ENCODE results near the gene CALB2. TPM values are rescaled to one million over a fixed set of nuclear protein-coding genes. Genes with fewer than 3 reads are reported as not detected.

Gene CALB2
- total and polyA plus RNA-seq, 2 experiments from 2014 or later = 2.4 to 4.2 TPM

- TF ChIP-seq REST (IDR thresholded peaks at IDR 0.05; ENCODE audit: unreplicated experiment) (no peak), ZNF114 (CRISPR knock-in tag; IDR thresholded peaks at IDR 0.05) (no peak), NANOG (IDR thresholded peaks at IDR 0.05; ENCODE audit: borderline replicate concordance) (no peak)
Measured at GRCh38 chr16:71315269-71315668, 43.3 kb upstream of the CALB2 start (continued).

- Mint-ChIP-seq H3K4me1 (no peaks in the 10 kb centered on the region), H3K4me3 (no peak overlapping the region), H3K36me3 (ENCODE audit: low read depth) (no peaks in the 10 kb centered on the region), H3K27ac (no peak overlapping the region), H3K9me3 (no peaks in the 10 kb centered on the region), H3K27me3 (ENCODE audit: insufficient read depth, low read depth, poor library complexity) (no peaks in the 10 kb centered on the region)
- H3K4me3 ChIP-seq = no peak overlapping the region
- H2AFZ ChIP-seq = no peak overlapping the region
- no peaks in the 10 kb centered on the region for H4K20me1 ChIP-seq (replicated peaks; ENCODE audit: insufficient read depth)
- H3K9me2 ChIP-seq (ENCODE audit: insufficient read depth) = no peaks in the 10 kb centered on the region
- DNase-seq (ENCODE audit: low spot score) (no peak), ATAC-seq (no peak)
- H3K79me2 ChIP-seq (replicated peaks; ENCODE audit: insufficient read depth) = no peaks in the 10 kb centered on the region
- H3F3A ChIP-seq (replicated peaks; ENCODE audit: low read depth) = no peaks in the 10 kb centered on the region
- H3K27ac ChIP-seq (ENCODE audit: low read depth) = no peak overlapping the region
- H3K4me2 ChIP-seq = no peak overlapping the region
- no peaks in the 10 kb centered on the region for H3K27me3 ChIP-seq (ENCODE audit: insufficient read depth)
- H3K4me1 ChIP-seq (ENCODE audit: insufficient read depth) = no peaks in the 10 kb centered on the region
- H3K36me3 ChIP-seq (ENCODE audit: insufficient read depth) = no peaks in the 10 kb centered on the region
- TF ChIP-seq JUNB (IDR thresholded peaks at IDR 0.05; ENCODE audit: unreplicated experiment) (no peak), REST (IDR thresholded peaks at IDR 0.05; ENCODE audit: unreplicated experiment) (no peak), CREB1 (CRISPR knock-in tag; IDR thresholded peaks at IDR 0.05; ENCODE audit: low read depth) (no peak), EZH2phosphoT487 (IDR thresholded peaks at IDR 0.05; ENCODE audit: unreplicated experiment) (no peak), EZH2 (IDR thresholded peaks at IDR 0.05; ENCODE audit: low read depth, unreplicated experiment) (no peak), STAT1 (IDR thresholded peaks at IDR 0.05; ENCODE audit: unreplicated experiment) (no peak), ETS1 (IDR thresholded peaks at IDR 0.05) (no peak), ZNF114 (CRISPR knock-in tag; IDR thresholded peaks at IDR 0.05) (no peak), ZNF331 (CRISPR knock-in tag; IDR thresholded peaks at IDR 0.05; ENCODE audit: low read depth) (no peak), NANOG (IDR thresholded peaks at IDR 0.05; ENCODE audit: borderline replicate concordance) (no peak), POLR2AphosphoS5 (IDR thresholded peaks at IDR 0.05; ENCODE audit: low read depth) (no peak)
Measured at GRCh38 chr16:71319999-71320398, 38.5 kb upstream of the CALB2 start.
